H1 (cell line): Measurements from ENCODE around the gene TRAPPC3. TPM values are rescaled to one million over a fixed set of nuclear protein-coding genes. Genes with fewer than 3 reads are reported as not detected.

Source experiments
- CTCF ChIA-PET: fragments of 300-600 bp; sonication (Branson Sonifier 250); formaldehyde crosslinking; loops from one replicate; lab custom pipeline; 2021; ENCODE audit not compliant: partially characterized antibody; lab: Charles Lee
- POLR2A ChIA-PET: fragments of 300-600 bp; sonication (Branson Sonifier 250); formaldehyde crosslinking; loops from one replicate; lab custom pipeline; 2021; ENCODE audit warnings: inconsistent platforms; ENCODE audit not compliant: partially characterized antibody; lab: Charles Lee
- DNase-seq, 2 experiments: peaks; one replicate each; pipeline versions ENCODE4 v3.0.0 to v3.0.0-alpha.2; 2010 to 2022; ENCODE audit warnings: low spot score in 2 of 2, low read depth in 1 of 2, mixed read lengths in 1 of 2
- FAIRE-seq: peaks from 2 replicates; lab custom pipeline; 2011; peaks lifted over from hg19 to GRCh38; lab: Jason Lieb, UNC
- H2AFZ ChIP-seq: 2 replicates; pipeline ENCODE4 v1.8.1; 2012; ENCODE audit warnings: low read length, inconsistent platforms
- H2AK5ac ChIP-seq: 2 replicates; pipeline ENCODE4 v1.6.1; 2013; ENCODE audit warnings: low read depth, low read length
- H2BK120ac ChIP-seq: replicated peaks from 2 replicates; pipeline ENCODE3; 2013; ENCODE audit warnings: low read depth, low read length, inconsistent platforms
- H2BK12ac ChIP-seq: 2 replicates; pipeline ENCODE4 v1.6.1; 2013; ENCODE audit warnings: low read depth, low read length
- H2BK15ac ChIP-seq: 2 replicates; pipeline ENCODE4 v1.6.1; 2013; ENCODE audit warnings: low read length
- H2BK20ac ChIP-seq: 2 replicates; pipeline ENCODE4 v1.6.1; 2013; ENCODE audit warnings: low read length
- H2BK5ac ChIP-seq: 2 replicates; pipeline ENCODE4 v1.6.1; 2013; ENCODE audit warnings: low read depth, low read length
- H3K14ac ChIP-seq: 2 replicates; pipeline ENCODE4 v1.6.1; 2013; ENCODE audit warnings: inconsistent platforms; ENCODE audit not compliant: insufficient read length
- H3K18ac ChIP-seq: 2 replicates; pipeline ENCODE4 v1.6.1; 2013; ENCODE audit warnings: low read length; ENCODE audit errors: extremely low read depth
- H3K23ac ChIP-seq: 2 replicates; pipeline ENCODE4 v1.6.1; 2013; ENCODE audit warnings: inconsistent platforms; ENCODE audit not compliant: insufficient read length
- H3K23me2 ChIP-seq: 2 replicates; pipeline ENCODE4 v1.6.1; 2013; ENCODE audit warnings: low read depth, low read length
- H3K27ac ChIP-seq: 2 replicates; pipeline ENCODE4 v1.6.1; 2011; ENCODE audit warnings: low read depth, low read length, inconsistent platforms
- H3K27me3 ChIP-seq, 4 experiments: replicated peaks in 1 of 4; 1 replicate in 1 of 4; 2 replicates in 3 of 4; pipeline versions ENCODE4 v1.6.1 to v1.8.1; 2011 to 2013; ENCODE audit warnings: low read length in 3 of 4, mild to moderate bottlenecking in 3 of 4, inconsistent platforms in 2 of 4, mixed read lengths in 2 of 4, moderate library complexity in 1 of 4; ENCODE audit not compliant: control insufficient read depth in 3 of 4, insufficient read depth in 3 of 4; ENCODE audit errors: extremely low read depth in 1 of 4
- H3K36me3 ChIP-seq, 4 experiments: 2 replicates each; pipeline versions ENCODE4 v1.6.1 to v1.8.1; 2011 to 2013; ENCODE audit warnings: mild to moderate bottlenecking in 4 of 4, low read length in 3 of 4, moderate library complexity in 2 of 4, control low read depth in 1 of 4, inconsistent platforms in 1 of 4; ENCODE audit not compliant: insufficient read depth in 4 of 4, control insufficient read depth in 2 of 4
- H3K4ac ChIP-seq: replicated peaks from 2 replicates; pipeline ENCODE3; 2013; ENCODE audit warnings: low read length, low read depth, mixed read lengths, inconsistent platforms; ENCODE audit not compliant: insufficient read length
- H3K4me1 ChIP-seq, 4 experiments: replicated peaks in 1 of 4; 1 replicate in 1 of 4; 2 replicates in 3 of 4; pipeline versions ENCODE4 v1.6.1 to v1.8.1; 2011 to 2013; ENCODE audit warnings: low read length in 3 of 4, inconsistent platforms in 2 of 4, mixed read lengths in 1 of 4; ENCODE audit not compliant: insufficient read depth in 4 of 4, control insufficient read depth in 3 of 4
- H3K4me2 ChIP-seq, 2 experiments: 2 replicates each; pipeline versions ENCODE4 v1.6.1 to v1.8.1; 2011 to 2013; ENCODE audit warnings: low read depth in 2 of 2, low read length in 2 of 2, control low read depth in 1 of 2, inconsistent platforms in 1 of 2, mild to moderate bottlenecking in 1 of 2; ENCODE audit not compliant: insufficient read depth in 1 of 2
- H3K4me3 ChIP-seq, 4 experiments: fragments of 200-600, 300-600 bp in 1 of 4; sonication (generic), shearing (Covaris generic), sonication (Bioruptor Twin) in 1 of 4; 2 replicates each; pipeline versions ENCODE4 v1.5.1 to v1.8.1; 2011 to 2016; ENCODE audit warnings: low read length in 4 of 4, low read depth in 3 of 4, control low read depth in 2 of 4, inconsistent platforms in 2 of 4, mild to moderate bottlenecking in 2 of 4, mixed read lengths in 1 of 4, moderate library complexity in 1 of 4; ENCODE audit not compliant: insufficient read depth in 2 of 4; ENCODE audit errors: extremely low read depth in 1 of 4
- H3K56ac ChIP-seq: replicated peaks from 2 replicates; pipeline ENCODE3; 2013; ENCODE audit warnings: low read depth, mild to moderate bottlenecking, mixed read lengths, low read length, inconsistent platforms; ENCODE audit not compliant: insufficient read length
- H3K79me1 ChIP-seq: 2 replicates; pipeline ENCODE4 v1.6.1; 2013; ENCODE audit warnings: low read depth, low read length, control low read depth
- H3K79me2 ChIP-seq, 2 experiments: 2 replicates each; pipeline versions ENCODE4 v1.6.1 to v1.8.1; 2012 to 2013; ENCODE audit warnings: low read length in 2 of 2, mild to moderate bottlenecking in 2 of 2, inconsistent platforms in 1 of 2; ENCODE audit not compliant: insufficient read depth in 2 of 2, control insufficient read depth in 1 of 2
- H3K9ac ChIP-seq, 4 experiments: replicated peaks in 1 of 4; 1 replicate in 1 of 4; 2 replicates in 3 of 4; pipeline versions ENCODE4 v1.6.1 to v1.8.1; 2011 to 2013; ENCODE audit warnings: low read depth in 3 of 4, low read length in 3 of 4, control low read depth in 2 of 4, mild to moderate bottlenecking in 2 of 4, moderate library complexity in 2 of 4, inconsistent platforms in 1 of 4; ENCODE audit errors: extremely low read depth in 1 of 4
- H3K9me3 ChIP-seq, 2 experiments: 2 replicates each; pipeline versions ENCODE4 v1.6.1 to v1.8.1; 2012 to 2013; ENCODE audit warnings: mild to moderate bottlenecking in 2 of 2, moderate library complexity in 2 of 2, control low read depth in 1 of 2, inconsistent platforms in 1 of 2, low read depth in 1 of 2, low read length in 1 of 2, mixed read lengths in 1 of 2; ENCODE audit not compliant: insufficient read depth in 2 of 2
- H4K20me1 ChIP-seq, 2 experiments: replicated peaks in 1 of 2; 2 replicates each; pipeline versions ENCODE3 to v1.8.1; 2011 to 2013; ENCODE audit warnings: inconsistent platforms in 2 of 2, low read length in 2 of 2, mild to moderate bottlenecking in 1 of 2; ENCODE audit not compliant: insufficient read depth in 2 of 2, control insufficient read depth in 1 of 2
- H4K5ac ChIP-seq: 2 replicates; pipeline ENCODE4 v1.6.1; 2013; ENCODE audit warnings: low read length, low read depth, mixed read lengths, inconsistent platforms; ENCODE audit not compliant: insufficient read length
- H4K8ac ChIP-seq: 2 replicates; pipeline ENCODE4 v1.8.0; 2013; ENCODE audit warnings: mild to moderate bottlenecking, moderate library complexity, low read length, inconsistent platforms; ENCODE audit not compliant: insufficient read depth; ENCODE audit errors: extremely low read depth
- H4K91ac ChIP-seq: replicated peaks from 2 replicates; pipeline ENCODE3; 2013; ENCODE audit warnings: low read length, mixed read lengths, inconsistent platforms; ENCODE audit not compliant: insufficient read length
- NANOG ChIP-seq: IDR thresholded peaks from 2 replicates; pipeline ENCODE4 v1.6.1; 2011; ENCODE audit warnings: low read length, low read depth, mild to moderate bottlenecking, inconsistent platforms; ENCODE audit not compliant: insufficient read depth, poor library complexity, severe bottlenecking
- NRF1 ChIP-seq: IDR thresholded peaks from 2 replicates; pipeline ENCODE4 v1.6.1; 2011; ENCODE audit warnings: mild to moderate bottlenecking, low read depth, low read length, improper control_type of control experiment
- RAD21 ChIP-seq, 2 experiments: IDR thresholded peaks in 1 of 2; conservative IDR thresholded peaks in 1 of 2; 2 replicates each; pipeline ENCODE4 v1.6.1; 2011; ENCODE audit warnings: low read depth in 2 of 2, low read length in 2 of 2, improper control_type of control experiment in 1 of 2, inconsistent platforms in 1 of 2, mild to moderate bottlenecking in 1 of 2, moderate library complexity in 1 of 2
- YY1 ChIP-seq: IDR thresholded peaks from 2 replicates; pipeline ENCODE4 v1.6.1; 2011; ENCODE audit warnings: low read depth, mild to moderate bottlenecking, low read length
- WGBS, 2 experiments: shearing (Covaris generic) in 1 of 2; methylation state at CpG; one replicate each; pipeline versions ENCODE4 v1.1.6 to v1.1.7; 2013 to 2015; ENCODE audit warnings: low lambda C conversion rate in 2 of 2, mixed read lengths in 2 of 2, inconsistent platforms in 1 of 2, low coverage in 1 of 2, missing lambda C conversion rate in 1 of 2; ENCODE audit not compliant: insufficient replicate concordance in 2 of 2, insufficient coverage in 1 of 2, insufficient read length in 1 of 2; ENCODE audit errors: extremely low coverage in 1 of 2, missing lambda C conversion rate in 1 of 2; 5-methylcytosine and 5-hydroxymethylcytosine counted together
- polyA plus RNA-seq, 7 experiments: library from polyadenylated mRNA; depleted of rRNA in 3 of 7; stranded (reverse) in 5 of 7; unstranded in 2 of 7; fragments of >200 nt in 5 of 7; fragments of 200-250 nt in 2 of 7; gene quantifications; 1 replicate in 5 of 7; 2 replicates in 1 of 7; 4 replicates in 1 of 7; pipeline versions ENCODE4 v1.2.1 to v1.2.3, GENCODE V29; 2011 to 2013; ENCODE audit warnings: missing spikeins in 2 of 7, mixed read lengths in 2 of 7
- total RNA-seq: library from RNA; stranded (reverse); fragmentation: NEBNext Ultra II Directional; extraction: Animal tissue kit (Norgen Biotek cat#: 25700); gene quantifications from 2 replicates; pipeline ENCODE4 v1.2.1, GENCODE V29; 2021

Gene TRAPPC3
- total and polyA plus RNA-seq, 2 of the 8 experiments (the other 6 are each of a cell fraction or from before 2014, with no cell fraction given): 47.8 to 51.0 TPM

GRCh38 chr1:36115200-36115669 lies 34.1 kb downstream of the TRAPPC3 start:
- H3K27ac ChIP-seq: no peak overlapping the region
- FAIRE-seq (no peak), DNase-seq (no peak)
- no peaks in the 10 kb centered on the region for H4K20me1 ChIP-seq
- no peaks in the 10 kb centered on the region for H3K79me2 ChIP-seq
- no peak overlapping the region for H2AFZ ChIP-seq
- H2AK5ac ChIP-seq: no peak overlapping the region
- 86% methylated on average over 18 of the region's 18 CpGs; no CpG with 5 or more reads in 1 of the 2 experiments for WGBS, 2 experiments
- H2BK15ac ChIP-seq: no peak overlapping the region
- H3K4ac ChIP-seq: no peak overlapping the region
- H2BK120ac ChIP-seq: no peak overlapping the region
- H3K9me3 ChIP-seq: no peaks in the 10 kb centered on the region
- no peaks in the 10 kb centered on the region for H3K79me1 ChIP-seq
- H2BK20ac ChIP-seq: no peak overlapping the region
- H3K18ac ChIP-seq: peak overlapping the region; percentile 32
- no peak overlapping the region for H3K56ac ChIP-seq
- POLR2A ChIA-PET: interaction anchor here (1.0 to 2.2 kb wide), 4 partner anchors 8 to 35 kb away, joined by 3 to 7 read pairs (median 4); partner anchors contain the start of gene TRAPPC3
- H4K5ac ChIP-seq: no peak overlapping the region
- H4K91ac ChIP-seq: no peak overlapping the region
- no peak overlapping the region for H2BK5ac ChIP-seq
- no peaks in the 10 kb centered on the region for H3K23me2 ChIP-seq
- no peak overlapping the region for H3K4me2 ChIP-seq
- H4K8ac ChIP-seq: 0 out of 2 replicates have a peak overlapping the region, but pooled peaks have one; percentile 9
- H3K23ac ChIP-seq: no peak overlapping the region
- no peak overlapping the region for H2BK12ac ChIP-seq
- CTCF ChIA-PET: interaction anchor here (1.0 to 32.6 kb wide), 6 partner anchors 13 to 171 kb away, joined by 3 to 738 read pairs (median 24); no protein-coding TSS in a partner anchor
- no peaks in the 10 kb centered on the region; a peak in 1 of 7 replicates for H3K27me3 ChIP-seq
- no peaks in the 10 kb centered on the region for H3K36me3 ChIP-seq
- H3K4me1 ChIP-seq: peaks cover 0 to 10% (median 5%) of the 10 kb centered on the region in 4 experiments; a peak in 5 of 7 replicates
- no peak overlapping the region for H3K14ac ChIP-seq
- H3K4me3 ChIP-seq: no peak overlapping the region
- H3K9ac ChIP-seq: no peak overlapping the region; a peak in 1 of 7 replicates
- no peak for TF ChIP-seq YY1
- TF ChIP-seq NRF1: no peak
- no peak for TF ChIP-seq NANOG
- no peak for TF ChIP-seq RAD21 (IDR thresholded peaks at IDR 0.05 in 1 of 2, conservative IDR thresholded peaks at IDR 0.05 in 1 of 2; ENCODE audit: low read depth in 2 of 2, low read length in 2 of 2)
